GM18505 (cell line): ENCODE measurements around the gene LRPPRC.

ENCODE experiments used
- ATAC-seq: cut with Tn5 transposase; IDR thresholded peaks from one replicate; pipeline ENCODE4 v1.9.1; 2021; ENCODE audit not compliant: unreplicated experiment
- POLR2A ChIP-seq: IDR thresholded peaks from 4 replicates; pipeline ENCODE4 v1.6.1; 2011; ENCODE audit warnings: borderline replicate concordance; ENCODE audit not compliant: insufficient read depth, insufficient read length; ENCODE audit errors: extremely low read depth

Gene LRPPRC

GRCh38 chr2:43906448-43907109 is 89.2 kb downstream of the LRPPRC start:
- TF ChIP-seq POLR2A = no peak
- ATAC-seq = no peak

- no peak for TF ChIP-seq POLR2A
- ATAC-seq = no peak
Measured at GRCh38 chr2:43905871-43906270, 89.9 kb downstream of the LRPPRC start.

GRCh38 chr2:43905371-43905803 is 90.4 kb downstream of the LRPPRC start:
- no peak for TF ChIP-seq POLR2A
- no peak for ATAC-seq

DNA sequence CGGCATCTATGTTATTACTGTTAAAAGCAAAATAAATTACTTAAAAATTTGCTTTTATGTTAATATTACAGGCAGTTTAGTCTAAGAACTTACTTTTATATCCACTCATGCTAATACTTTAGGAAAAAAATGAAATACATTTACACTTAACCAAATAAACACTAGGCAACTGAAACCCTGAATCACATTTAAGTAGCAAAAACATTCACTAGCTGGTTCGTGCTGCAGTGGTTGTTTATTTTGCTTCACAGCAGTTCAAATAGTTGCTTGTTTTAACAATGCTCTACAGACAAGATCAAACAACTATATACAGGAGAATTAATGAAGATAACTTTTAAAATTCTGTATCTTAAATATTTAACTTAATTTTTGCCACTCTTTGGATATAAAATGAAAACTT is 96.2 kb downstream of the LRPPRC start:
- no peak for TF ChIP-seq POLR2A
- no peak for ATAC-seq

DNA sequence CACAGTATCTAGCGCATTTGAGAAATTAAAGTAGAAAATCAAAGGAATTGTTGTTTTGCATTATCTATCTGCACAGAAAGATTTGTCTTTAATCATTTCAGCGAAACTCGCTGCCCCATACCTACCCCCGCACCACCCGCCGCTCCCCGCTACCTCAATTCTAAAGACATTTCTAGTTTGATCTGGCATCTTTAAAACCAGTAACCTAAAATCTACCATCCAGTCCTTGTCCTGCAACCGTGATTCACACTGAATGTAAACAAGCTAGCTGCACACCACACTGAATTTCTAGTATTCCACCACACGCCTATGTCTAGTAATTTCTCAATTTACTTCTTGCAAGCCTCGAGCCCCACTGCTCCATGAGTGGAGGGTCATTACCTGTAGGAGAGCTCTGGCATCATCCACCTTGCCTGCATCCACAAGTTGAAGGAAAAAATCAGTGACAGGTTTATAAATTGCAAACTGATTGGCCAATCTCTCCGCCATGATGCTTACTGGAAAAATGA is 96.9 kb downstream of the LRPPRC start:
- TF ChIP-seq POLR2A = no peak
- no peak for ATAC-seq

DNA sequence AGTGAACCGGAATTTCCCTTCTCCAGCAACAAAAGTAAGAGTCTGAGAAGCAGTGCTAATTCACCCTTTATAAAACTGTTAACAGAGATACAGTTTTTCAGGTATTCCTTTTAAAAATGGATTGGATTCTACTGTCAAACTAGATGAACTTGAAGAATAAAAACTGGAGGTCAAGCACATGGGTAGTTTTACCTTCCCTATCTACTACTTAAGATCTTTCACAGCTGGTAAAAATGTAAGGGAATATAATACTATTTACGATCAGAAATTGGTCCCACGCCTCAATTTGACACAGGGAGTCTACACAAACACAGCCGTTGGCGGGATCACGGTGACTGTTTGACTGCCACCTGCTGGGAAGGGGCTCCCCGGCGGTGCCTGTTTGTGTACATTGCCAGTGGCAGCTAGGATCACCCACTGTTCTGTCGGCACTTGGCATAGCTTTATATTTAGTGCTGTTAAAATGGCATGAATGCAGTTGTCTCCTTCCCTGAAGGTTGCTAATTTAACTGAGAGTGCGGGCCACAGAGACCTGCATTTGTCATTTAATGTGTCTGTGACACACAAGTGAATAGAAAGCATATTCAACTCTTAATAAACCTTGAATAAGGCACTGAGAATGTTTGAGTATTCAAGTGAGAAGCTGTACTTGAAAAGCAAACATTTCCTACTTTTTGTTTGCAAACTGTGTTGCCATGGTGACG is 97.5 kb downstream of the LRPPRC start:
- no peak for TF ChIP-seq POLR2A
- ATAC-seq = no peak

DNA sequence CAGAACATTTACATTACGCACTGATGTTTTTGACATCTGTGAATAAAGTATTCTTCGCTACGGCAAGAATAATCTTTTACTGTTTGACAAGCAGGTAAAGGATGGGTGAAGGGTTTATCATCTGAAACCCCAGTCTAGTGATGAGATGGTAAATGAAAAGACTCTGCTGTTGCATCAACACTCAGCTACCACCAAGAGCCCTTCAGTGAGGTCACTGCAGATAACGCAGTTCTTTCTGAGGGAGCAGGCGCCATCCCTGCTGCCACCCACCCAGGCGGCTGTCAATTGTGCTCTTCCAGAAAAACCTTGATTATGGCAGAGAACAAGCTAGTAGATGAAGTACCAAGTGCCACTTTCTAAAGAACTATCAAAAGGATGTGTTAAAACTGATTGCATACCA is 98.3 kb downstream of the LRPPRC start:
- TF ChIP-seq POLR2A = no peak
- ATAC-seq = no peak

DNA sequence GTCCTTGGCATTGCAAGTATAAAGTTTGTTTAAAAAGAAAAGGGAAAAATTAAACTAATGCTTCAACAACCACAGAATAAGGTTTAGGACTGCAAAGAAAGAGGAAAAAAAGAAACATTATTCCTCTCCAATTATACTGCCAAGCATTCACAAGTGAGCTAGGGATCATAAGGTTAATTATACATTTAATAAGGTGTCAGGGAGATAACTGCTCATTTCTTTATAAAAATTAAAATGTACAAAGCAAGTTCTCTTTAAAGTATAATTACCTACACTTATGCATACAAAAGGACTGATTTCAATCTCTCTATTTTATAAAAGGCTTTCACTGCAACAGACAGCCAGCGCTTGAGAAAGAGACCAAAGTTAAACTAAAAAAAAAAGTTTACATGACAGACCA is 98.9 kb downstream of the LRPPRC start:
- TF ChIP-seq POLR2A = no peak
- ATAC-seq = no peak

DNA sequence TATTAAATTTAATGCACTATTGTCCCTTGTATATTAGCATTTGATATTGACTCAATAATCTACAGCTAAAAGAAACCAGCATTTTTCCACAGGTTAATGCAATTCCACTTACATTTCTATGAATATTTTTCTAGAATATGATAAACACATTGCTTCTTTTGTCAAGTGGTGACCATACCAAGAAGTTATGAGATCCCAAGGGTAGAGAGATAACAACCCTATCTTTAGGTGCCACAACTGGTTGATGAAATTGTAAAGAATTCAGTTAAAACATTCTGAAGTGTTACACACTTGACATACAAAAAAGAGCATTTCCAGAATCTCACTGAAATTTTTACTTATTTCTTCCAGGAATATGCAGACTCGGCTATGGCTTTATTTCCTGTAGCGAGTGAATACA is 101.0 kb downstream of the LRPPRC start:
- no peak for TF ChIP-seq POLR2A
- no peak for ATAC-seq

GRCh38 chr2:43890855-43891254 is 104.9 kb downstream of the LRPPRC start:
- no peak for TF ChIP-seq POLR2A

DNA sequence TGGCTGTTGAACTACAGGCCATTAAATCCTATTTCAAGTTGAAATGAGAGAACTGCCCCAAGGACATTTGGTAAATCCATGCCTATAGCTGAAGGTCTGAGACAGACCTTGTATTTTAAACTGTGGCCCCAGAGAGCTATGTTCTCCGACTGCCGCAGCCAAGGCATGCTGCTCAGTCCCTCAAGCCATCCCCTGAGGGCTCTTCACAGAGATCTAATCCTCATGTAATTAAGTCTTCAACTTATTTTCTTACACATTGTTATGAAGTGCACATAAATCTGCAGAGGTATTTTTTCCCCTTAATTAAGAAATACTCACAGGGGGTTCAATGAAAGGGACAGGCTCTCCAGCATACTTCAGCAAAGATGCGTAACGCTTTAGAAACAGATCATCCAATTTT is 106.4 kb downstream of the LRPPRC start:
- ATAC-seq = no peak
- no peak for TF ChIP-seq POLR2A

More at GRCh38 chr2:43890855-43891254, 104.9 kb downstream of the LRPPRC start:
- no peak for ATAC-seq

GRCh38 chr2:43887176-43887575 is 108.6 kb downstream of the LRPPRC start:
- ATAC-seq = no peak
- no peak for TF ChIP-seq POLR2A

- TF ChIP-seq POLR2A = no peak
- no peak for ATAC-seq
Measured at GRCh38 chr2:43885132-43885632, 110.6 kb downstream of the LRPPRC start.

- ATAC-seq = no peak
- no peak for TF ChIP-seq POLR2A
Measured at GRCh38 chr2:43884689-43885088, 111.1 kb downstream of the LRPPRC start.

DNA sequence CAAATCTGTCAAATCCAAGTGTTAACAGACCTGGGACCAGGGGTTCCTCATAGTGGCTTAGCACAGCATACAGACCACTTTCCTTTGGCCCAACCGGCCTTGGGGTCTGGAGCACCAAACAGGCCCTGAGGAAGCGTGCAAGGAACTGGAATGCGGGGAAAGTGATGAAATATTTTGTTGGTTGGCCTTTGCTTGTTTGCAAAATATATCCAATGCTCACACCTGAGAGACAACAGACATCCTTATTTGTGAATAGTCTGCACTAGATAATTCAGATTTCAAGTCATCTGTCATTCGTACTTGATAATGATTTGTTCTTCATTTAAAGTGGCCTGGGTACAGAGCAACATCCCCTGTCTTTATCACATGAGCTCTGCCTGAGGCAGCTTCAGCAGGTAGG is 113.5 kb downstream of the LRPPRC start:
- ATAC-seq = no peak
- no peak for TF ChIP-seq POLR2A

- ATAC-seq = no peak
- TF ChIP-seq POLR2A = no peak
Measured at GRCh38 chr2:43880952-43881351, 114.8 kb downstream of the LRPPRC start.
